Jurkat, Clone E6-1 (cell line): Measurements from ENCODE around the gene TXNIP.

Source experiments
- DNase-seq: peaks from one replicate; pipeline ENCODE4 v3.0.0-alpha.2; 2011; ENCODE audit warnings: low read depth, low spot score
- H3K4me3 ChIP-seq: 2 replicates; pipeline ENCODE4 v1.5.1; 2011; ENCODE audit warnings: mild to moderate bottlenecking, low read length, control low read depth, moderate library complexity

Gene TXNIP

GRCh38 chr1:146016891-146017290, 20.5 kb upstream of the TXNIP start:
- DNase-seq: no peak
- H3K4me3 ChIP-seq: no peak overlapping the region

DNA sequence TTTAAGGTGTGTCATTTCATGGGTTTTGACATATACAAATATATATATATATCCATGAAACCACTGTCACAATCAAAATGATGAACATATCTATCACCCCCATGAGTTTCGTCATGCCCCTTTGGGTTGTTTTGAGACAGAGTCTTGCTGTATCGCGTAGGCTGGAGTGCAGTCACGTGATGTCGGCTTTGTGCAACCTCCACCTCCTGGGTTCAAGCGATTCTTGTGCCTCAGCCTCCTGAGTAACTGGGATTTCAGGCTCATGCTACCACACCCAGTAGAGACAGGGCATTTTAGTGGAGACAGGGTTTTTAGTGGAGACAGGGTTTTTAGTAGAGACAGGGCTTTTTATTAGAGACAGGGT, 17.2 kb upstream of the TXNIP start:
- no peak for DNase-seq
- H3K4me3 ChIP-seq: no peak overlapping the region

DNA sequence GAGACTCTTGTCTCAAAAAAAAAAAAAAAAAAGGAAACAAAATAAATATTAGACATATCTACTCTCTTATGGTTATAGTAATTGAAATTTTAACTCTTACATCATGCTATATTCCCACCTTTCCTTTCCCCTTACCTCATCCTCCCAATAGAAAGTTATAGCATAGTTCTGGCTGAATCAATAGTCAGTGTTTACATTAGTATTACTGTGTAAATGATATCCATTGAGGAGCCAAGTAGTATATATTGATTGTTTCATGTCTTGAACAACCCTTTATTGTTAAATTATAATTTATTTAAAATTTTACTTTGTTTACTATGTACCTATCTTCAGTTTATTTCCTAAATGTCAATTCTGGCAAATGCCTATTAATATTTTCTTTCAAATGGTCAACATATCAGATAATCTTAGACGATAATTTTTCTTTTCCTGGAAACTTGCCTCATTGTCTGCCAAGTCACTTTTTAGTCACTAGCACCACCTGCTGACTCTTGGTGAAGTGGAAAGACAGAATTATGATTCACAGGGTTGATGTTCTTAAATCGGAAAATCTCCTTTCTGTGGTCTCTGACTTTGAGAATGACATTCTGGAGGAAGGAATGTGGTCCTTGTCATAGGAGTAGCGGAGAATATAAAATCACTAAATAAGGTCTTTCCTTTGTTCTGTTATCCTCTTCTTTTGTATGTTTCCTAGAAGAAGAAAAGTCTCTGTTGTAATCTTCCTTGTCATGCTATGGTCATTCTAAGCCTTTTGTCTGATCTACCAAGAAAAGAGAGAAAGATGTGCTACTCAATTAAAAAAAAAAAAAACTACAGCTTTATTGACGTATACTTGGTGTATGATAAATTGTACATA, 16.6 kb upstream of the TXNIP start:
- no peak overlapping the region for H3K4me3 ChIP-seq
- peak; percentile 58 for DNase-seq

DNA sequence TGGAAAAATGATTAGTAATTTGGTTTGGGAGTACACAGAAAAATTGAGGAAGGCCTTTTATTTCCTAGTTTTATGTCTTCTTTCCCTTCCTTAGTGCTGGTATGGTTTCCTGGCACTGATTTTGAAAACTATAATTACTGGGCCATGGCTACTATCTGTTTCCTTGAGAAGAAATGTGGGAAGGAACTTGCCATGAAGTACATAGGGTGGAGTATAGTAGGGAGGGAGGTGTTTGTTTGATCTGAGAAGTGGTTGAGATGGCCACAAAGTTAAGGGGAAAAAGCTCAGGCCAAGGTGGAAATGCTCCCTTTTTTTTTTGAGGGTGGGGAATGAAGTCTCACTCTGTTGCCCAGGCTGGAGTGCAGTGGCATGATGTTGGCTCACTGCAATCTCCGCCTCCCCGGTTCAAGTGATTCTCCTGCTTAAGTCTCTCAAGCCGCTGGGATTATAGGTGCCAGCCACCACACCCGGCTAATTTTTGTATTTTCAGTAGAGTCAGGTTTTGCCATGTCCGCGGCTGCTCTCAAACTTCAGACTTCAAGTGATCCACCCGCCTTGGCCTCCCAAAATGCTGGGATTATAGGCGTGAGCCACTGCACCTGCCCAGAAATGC, 13.9 kb upstream of the TXNIP start:
- DNase-seq: no peak
- no peak overlapping the region for H3K4me3 ChIP-seq

DNA sequence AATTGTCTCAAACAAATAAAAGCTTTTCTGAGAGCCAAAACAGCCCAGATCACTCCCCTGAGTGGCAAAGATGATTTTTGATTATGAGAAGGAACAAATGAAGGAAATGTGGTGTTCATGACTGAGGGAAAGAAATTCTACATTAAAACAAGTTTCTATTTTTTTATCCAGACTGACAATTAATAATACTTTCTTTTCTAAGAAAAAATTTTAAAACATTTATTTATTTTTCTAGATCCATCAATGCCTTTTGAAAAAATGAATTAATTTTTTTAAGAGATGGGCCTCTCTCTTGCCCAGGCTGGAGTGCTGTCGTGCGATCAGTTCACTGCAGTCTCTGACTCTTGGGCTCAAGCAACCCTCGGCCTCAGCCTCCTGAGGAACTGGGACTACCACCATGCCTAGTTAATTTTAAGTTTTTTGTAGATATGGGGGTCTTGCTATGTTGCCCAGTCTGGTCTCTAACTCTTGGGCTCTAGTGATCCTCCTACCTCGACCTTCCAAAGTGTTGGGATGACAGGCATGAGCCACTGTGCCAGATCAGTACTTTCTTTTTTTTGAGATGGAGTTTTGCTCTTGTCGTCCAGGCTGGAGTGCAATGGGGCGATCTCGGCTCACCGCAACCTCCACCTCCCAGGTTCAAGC, 11.2 kb upstream of the TXNIP start:
- DNase-seq: no peak
- H3K4me3 ChIP-seq: no peak overlapping the region

DNA sequence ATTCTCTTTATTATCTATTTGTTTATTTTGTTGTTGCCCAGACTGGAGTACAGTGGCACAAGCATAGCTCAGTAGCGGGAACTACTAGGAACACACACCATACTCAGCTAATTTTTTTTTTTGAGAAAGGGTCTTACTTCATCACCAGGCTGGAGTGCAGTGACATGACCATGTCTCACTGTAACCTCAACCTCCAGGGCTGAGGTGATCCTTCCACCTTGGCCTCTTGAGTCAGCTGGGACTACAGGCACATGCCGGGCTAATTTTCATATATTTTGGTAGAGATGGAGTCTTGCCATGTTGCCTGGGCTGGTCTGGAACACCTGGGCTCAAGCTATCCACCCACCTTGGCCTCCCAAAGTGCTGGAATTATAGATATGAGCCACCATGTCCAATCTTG, 5.3 kb upstream of the TXNIP start:
- no peak overlapping the region for H3K4me3 ChIP-seq
- DNase-seq: no peak

DNA sequence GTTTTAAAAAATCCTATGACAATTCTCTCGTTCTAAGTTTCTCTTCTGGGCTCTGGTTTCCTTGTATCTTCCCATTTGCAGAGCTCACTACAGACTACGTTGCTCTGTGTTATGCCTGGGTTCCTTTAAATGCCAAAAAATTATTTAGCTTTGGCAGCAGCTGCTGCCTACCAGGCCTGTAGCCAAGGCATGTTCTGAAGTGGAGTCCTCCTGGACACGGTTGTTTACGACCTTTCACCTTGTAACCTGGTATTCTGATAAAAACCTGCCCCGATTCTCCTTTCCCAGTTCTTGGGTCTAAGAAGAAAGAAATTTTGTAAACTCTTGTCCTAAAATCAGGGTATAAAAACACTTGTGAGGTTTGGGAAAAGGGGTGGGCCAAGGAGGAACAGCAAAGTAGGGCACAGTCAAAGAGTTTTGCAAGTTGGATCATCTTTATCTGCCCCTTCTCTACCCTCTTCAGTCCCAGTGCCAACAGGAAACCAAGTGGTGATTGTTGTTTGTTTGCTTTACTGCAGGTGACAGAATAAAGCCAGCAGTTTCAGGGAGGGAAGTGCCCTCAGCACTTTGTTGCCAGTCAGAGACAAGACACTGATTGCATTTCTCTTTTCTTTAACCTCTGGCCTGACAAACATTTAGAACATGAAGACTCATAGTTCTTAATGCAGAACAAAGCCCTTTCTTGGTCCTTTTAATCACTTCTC, 3.1 kb upstream of the TXNIP start:
- peak; percentile 54 for DNase-seq
- H3K4me3 ChIP-seq: no peak overlapping the region

DNA sequence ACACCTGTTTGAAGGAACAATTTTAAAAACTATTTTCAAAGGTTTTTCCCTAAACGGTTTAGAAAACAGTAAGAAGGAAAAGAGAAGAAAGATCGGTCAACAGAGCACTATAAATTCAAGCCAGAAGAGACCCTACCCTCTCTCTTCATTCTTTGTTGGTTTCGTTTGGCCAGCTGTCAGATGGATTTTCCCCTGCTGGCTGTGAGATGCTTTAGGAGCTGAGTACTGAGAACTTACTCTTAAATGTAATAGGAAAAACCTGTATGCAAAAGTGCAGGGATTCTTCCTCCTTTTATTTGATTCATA, 1.3 kb upstream of the TXNIP start:
- no peak overlapping the region for H3K4me3 ChIP-seq
- DNase-seq: no peak

DNA sequence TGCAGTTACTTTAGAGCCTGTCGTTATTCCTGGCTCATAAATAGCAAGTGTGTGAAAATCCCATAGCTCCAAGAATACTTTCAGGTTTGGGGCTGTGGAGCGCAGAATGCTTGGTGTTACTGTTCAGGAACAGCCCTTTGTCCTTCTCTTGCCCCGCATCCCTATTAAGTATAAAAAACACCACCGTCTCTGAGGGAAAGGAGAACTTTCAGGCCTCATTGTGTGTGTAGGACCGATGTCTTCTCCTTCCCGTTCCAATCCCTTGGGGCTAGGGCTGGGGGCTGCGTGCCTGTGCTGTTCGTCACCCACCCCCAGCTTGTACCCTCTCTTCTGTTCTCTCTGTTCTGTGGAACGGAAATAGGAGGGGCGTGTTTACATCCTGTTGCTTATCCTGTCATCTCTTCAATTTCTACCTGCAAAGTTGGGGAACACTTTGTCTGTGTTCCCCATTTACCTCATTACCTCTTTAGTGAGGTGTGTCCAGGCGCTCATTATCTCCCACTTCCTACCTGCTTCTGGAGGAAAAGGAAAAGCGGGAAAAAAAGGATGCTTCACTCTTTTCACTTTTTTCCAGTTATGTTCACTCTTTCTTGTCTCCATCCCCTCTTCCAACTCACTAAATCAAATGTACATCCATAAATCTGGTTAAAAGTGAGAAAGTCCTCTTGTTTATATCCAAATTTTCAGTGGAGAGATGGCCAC, 788 bp upstream of the TXNIP start:
- peak; percentile 63 for DNase-seq
- H3K4me3 ChIP-seq: peak overlapping the region; percentile 36

DNA sequence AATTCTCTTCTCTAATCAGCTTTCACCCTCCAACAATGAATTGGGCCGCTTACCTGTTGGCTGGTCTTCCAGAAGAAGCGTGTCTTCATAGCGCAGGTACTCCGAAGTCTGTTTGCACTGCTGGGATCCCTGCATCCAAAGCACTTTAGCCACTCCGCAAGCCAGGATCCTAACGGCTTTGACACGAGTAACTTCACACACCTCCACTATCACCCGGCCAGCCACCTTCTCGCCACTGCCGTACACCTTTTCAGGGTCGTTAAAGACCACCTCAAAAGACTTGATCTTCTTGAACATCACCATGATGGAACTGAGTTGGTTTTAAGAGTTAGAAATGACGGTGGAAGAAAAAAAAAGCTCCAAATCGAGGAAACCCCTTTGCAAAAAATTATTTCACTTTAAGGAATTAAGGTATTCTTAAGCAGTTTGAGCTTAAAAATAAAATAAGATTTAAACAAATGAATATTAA, 381 bp downstream of the TXNIP start:
- no peak overlapping the region for H3K4me3 ChIP-seq
- DNase-seq: no peak

DNA sequence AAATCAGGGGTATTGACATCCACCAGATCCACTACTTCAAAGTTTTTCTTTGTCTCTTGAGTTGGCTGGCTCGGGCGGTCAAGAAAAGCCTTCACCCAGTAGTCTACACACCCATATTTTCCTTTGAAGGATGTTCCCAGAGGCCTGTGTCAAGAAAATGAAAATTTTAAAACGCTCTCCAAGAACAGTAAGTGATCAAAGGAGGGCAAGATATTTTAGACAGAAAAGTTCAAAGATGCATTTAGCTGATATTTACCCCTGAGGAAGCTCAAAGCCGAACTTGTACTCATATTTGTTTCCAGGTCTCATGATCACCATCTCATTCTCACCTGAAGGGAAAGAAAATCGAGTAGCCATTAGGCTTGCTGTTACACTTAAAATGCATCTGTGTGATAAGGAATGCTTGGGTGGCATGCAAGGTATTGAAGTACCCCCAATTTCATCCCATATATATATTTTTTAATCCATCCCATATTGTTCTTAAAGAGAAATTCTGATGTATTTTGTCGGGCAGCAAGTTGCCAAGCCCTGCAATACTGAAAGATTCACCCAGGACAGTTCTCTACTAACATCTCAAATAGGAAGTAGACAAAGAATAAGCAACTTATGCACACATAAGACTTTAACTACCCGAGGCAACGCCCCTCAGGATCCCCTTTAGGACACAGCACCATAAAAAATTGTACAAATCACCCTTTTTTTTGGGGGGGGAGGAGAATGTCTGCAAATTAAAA, 1.1 kb downstream of the TXNIP start:
- H3K4me3 ChIP-seq: no peak overlapping the region
- no peak for DNase-seq

- no peak for DNase-seq
- no peak overlapping the region for H3K4me3 ChIP-seq
Measured at GRCh38 chr1:145994391-145995120, 1.8 kb downstream of the TXNIP start.

- DNase-seq: no peak
- H3K4me3 ChIP-seq: no peak overlapping the region
Measured at GRCh38 chr1:145993618-145994390, 2.6 kb downstream of the TXNIP start.

DNA sequence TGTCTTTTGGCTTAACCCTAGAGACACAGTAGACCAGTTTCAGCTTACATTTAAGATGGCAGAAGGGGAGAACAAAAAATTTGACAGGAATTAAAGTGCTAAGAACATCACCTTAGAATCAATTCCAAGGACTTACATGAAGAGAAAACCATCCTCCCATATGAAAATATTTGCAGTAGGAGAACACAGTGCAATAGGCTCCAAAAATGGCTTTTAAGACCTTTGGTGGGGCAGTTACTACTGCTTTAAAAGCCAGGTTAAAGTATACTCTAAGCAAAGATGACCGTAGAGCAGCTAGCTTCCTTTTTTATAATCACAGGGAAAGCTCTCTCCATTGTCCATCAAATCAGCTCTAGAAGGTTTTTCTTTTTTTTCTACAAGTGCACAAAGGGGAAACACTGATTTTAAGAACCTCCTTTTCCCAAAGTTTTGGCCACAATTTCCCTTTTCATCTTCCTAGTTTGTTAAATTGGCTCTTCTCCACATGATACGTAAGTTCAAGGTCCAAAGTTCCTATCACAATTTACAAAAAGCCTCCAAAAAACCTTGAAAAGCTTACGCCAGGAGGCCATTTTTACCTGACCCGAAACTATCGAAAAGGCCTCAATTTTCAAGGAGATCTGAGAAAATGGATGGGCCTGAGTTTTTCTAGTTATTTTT, 3.3 kb downstream of the TXNIP start:
- no peak for DNase-seq
- H3K4me3 ChIP-seq: no peak overlapping the region

DNA sequence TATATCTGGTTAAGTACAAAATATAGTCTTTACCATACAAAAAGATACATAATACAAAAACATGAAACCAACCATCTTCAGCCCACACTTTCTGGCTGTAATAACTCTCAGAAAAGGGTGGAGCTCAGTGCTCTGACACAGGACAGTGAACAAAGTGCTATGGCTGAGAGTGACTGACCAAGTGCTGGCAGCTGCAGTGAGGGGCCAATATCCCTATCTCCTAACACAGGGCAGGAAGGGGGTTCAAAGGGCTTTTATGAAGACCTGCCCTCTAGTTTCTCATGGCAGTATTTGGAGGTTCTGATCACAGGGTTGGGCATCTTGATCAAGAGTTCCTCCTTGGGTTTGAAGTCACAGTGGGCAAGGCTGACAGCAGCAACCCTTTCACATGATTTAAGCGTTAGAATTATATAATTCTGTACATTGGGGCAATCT, 3.9 kb downstream of the TXNIP start:
- H3K4me3 ChIP-seq: no peak overlapping the region
- DNase-seq: no peak

GRCh38 chr1:145991735-145992412, 4.5 kb downstream of the TXNIP start:
- H3K4me3 ChIP-seq: no peak overlapping the region
- DNase-seq: no peak
